ENCODE data around the gene RALY. TPM values are rescaled to one million over a fixed set of nuclear protein-coding genes. Genes with fewer than 3 reads are reported as not detected.

The RALY gene
- total RNA-seq, 1 donor = 67.4 TPM

DNA sequence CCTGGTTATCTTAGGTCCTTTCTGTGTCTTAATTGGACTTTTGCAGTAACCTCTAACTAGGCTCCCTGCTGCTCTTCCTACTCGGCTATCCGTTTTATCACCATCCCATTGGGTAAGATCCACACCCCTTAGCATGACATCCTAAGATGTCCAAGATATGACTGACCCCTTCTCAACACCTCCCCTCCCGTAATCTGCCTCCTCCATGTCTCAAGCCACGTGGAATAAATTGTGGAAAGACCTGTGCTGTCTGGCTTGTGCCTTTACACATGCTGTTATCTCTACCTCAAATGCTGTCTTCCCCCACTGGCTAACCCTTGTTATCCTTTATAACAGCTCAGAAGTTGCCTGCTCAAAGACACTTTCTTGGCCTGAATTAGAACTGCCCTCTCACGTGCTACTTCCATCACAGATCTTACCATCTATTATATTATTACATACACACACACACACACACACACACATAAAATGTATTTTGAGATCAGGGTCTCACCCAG is 91.9 kb downstream of the RALY start:
- no peak overlapping the region for H3K4me3 ChIP-seq (ENCODE audit: low read depth, low read length)
- no peak for DNase-seq (ENCODE audit: low read depth)
- TF ChIP-seq, protein P1, sequence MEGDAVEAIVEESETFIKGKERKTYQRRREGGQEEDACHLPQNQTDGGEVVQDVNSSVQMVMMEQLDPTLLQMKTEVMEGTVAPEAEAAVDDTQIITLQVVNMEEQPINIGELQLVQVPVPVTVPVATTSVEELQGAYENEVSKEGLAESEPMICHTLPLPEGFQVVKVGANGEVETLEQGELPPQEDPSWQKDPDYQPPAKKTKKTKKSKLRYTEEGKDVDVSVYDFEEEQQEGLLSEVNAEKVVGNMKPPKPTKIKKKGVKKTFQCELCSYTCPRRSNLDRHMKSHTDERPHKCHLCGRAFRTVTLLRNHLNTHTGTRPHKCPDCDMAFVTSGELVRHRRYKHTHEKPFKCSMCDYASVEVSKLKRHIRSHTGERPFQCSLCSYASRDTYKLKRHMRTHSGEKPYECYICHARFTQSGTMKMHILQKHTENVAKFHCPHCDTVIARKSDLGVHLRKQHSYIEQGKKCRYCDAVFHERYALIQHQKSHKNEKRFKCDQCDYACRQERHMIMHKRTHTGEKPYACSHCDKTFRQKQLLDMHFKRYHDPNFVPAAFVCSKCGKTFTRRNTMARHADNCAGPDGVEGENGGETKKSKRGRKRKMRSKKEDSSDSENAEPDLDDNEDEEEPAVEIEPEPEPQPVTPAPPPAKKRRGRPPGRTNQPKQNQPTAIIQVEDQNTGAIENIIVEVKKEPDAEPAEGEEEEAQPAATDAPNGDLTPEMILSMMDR (IDR thresholded peaks at IDR 0.05; ENCODE audit: insufficient read depth, low read length) = no peak

DNA sequence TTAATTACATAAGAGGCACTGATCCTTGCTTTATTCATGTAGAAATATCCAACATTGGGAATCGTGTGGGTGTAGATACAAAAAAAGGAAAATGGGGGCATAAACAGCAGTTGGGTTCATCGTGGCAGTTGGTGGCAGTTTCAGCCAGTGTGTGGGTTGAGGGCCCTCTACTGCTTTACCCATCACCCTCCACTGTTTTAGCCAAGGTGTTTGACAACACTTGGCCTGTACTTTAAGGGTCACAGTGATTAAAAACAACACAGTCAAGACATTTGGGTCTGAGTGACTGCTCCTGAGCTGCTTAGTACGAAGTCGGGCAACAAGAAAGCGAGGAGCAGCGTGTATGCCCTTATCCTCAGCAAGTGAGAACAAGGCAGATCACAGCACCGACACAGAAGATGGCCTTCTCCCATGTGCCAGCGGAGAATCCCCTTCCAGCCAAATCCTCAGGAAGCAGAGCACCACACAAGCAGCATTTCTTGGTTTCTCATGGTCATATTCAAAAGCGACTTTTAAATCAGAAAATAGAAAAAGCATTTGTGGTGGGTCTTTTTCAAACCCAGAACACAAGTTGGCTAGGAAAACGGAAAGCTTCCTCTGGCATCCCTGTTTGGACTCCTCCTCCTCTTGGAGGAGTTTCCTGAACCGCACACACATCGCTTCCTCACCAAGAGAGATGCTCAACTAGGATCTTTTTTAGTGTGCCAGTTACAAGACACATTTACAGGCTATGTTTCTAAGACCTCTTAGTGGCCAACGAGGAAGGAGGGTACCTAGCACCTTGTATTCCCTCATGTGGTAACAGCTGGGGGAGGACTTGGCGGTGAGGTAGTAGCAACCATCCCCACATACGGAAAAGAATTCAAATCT is 94.8 kb downstream of the RALY start:
- no peak overlapping the region for H3K4me3 ChIP-seq (ENCODE audit: low read depth, low read length)
- TF ChIP-seq, protein P1 (IDR thresholded peaks at IDR 0.05; ENCODE audit: insufficient read depth, low read length) = no peak
- DNase-seq (ENCODE audit: low read depth) = no peak

DNA sequence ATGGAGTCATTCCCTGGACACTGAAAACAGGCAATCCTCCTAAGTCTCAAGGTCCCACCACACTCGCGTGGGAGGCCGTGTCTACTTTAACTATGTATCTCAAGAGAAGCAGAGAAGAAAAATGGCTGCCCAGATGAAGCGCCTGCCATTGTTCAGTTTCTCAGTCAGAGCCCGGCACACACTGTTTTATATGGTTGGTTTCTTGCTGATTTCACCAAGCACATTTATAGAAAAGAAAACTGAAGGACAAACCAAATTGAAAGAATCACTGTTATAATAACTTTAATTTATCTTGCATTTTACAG is 95.4 kb downstream of the RALY start:
- DNase-seq (ENCODE audit: low read depth) = no peak
- no peak overlapping the region for H3K4me3 ChIP-seq (ENCODE audit: low read depth, low read length)
- TF ChIP-seq, protein P1 (IDR thresholded peaks at IDR 0.05; ENCODE audit: insufficient read depth, low read length) = no peak

DNA sequence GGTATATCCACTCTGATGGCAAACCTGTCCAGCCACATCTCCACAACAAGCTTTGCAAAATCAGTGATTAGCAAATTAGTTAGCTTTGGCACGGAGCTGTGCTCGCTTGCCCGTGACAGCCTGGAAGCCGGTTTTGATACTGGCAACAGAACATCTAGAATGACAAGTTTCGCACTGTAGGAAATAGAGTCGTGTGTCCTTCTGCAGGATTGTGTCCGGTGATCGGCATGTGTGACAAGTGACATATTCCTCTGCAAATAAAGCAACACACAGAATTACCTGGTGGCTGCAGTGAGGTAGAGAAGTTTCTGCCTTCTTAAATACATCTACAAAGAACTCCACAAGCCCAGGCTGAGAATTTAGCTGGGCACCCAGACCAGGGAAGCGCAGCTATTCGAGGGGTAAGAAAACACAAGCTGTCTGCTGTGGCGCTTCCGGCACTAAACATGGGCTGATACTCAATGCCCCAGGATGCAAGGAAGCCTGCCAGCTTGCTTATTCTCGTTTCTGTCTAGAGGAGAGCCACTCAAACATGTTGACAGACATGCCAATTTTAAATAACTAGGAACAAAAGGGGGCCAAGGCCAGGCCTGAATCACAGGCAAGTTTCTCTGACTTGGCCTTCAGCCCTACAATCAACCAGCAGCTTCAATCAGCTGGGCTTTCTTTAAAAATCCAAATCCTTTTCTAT is 96.1 kb downstream of the RALY start:
- DNase-seq (ENCODE audit: low read depth) = no peak
- no peak overlapping the region for H3K4me3 ChIP-seq (ENCODE audit: low read depth, low read length)
- TF ChIP-seq, protein P1 (IDR thresholded peaks at IDR 0.05; ENCODE audit: insufficient read depth, low read length) = no peak

DNA sequence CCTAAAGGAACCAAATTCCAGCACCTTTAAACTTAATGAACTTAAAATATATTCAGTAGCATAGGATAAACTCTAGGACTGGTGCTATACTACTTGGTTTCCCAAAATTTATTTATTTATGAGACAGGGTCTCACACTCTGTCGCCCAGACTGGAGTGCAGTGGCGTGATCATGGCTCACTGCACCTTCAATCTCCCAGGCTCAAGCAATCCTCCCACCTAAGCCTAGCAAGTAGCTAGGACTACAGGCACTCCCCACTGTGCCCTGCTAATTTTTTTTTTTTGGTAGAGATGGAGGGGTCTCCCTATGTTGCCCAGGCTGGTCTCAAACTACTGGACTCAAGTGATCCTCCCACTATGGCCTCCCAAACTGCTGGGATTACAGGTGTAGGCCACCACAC is 96.9 kb downstream of the RALY start:
- TF ChIP-seq, protein P1 (IDR thresholded peaks at IDR 0.05; ENCODE audit: insufficient read depth, low read length) = no peak
- no peak for DNase-seq (ENCODE audit: low read depth)
- H3K4me3 ChIP-seq (ENCODE audit: low read depth, low read length) = no peak overlapping the region

- DNase-seq (ENCODE audit: low read depth) = no peak
- TF ChIP-seq, protein P1 (IDR thresholded peaks at IDR 0.05; ENCODE audit: insufficient read depth, low read length) = no peak
- H3K4me3 ChIP-seq (ENCODE audit: low read depth, low read length) = no peak overlapping the region
These were observed 98.0 kb downstream of the RALY start for GRCh38 chr20:34091637-34092200.

All from fibroblast of the aortic adventitia (primary cell).